ENCODE results near the gene BET1. TPM values are rescaled to one million over a fixed set of nuclear protein-coding genes. Genes with fewer than 3 reads are reported as not detected.

BET1 gene
- total and polyA plus RNA-seq, 2 of the 8 experiments (the other 6 are each of a cell fraction or from before 2014, with no cell fraction given): 20.6 to 31.7 TPM

DNA sequence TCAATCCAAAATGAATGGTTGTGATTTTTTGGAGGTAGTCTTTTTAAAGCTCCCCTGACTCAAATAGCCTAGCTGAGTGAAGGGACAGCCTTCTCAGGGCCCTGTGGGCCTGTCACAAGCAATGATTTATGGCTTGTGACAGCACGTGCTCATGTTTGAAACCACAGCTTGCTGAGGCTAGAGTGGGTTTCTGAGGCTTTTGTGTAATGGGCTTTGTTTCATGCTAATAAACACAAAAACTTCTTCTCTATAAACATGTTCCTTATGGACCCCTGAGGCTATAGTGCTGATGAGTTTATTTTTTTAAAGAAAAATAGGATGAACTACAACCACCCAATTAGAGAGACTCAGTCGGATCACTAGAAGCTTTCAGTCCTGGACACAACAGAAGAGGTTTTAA lies 36.1 kb upstream of the BET1 start (continued):
- no peak for TF ChIP-seq SP4 (IDR thresholded peaks at IDR 0.05; ENCODE audit: low read length)
- TF ChIP-seq CBX8 (IDR thresholded peaks at IDR 0.05; ENCODE audit: borderline replicate concordance, low read depth, low read length): no peak
